ENCODE results near the gene THBD.

The THBD gene

DNA sequence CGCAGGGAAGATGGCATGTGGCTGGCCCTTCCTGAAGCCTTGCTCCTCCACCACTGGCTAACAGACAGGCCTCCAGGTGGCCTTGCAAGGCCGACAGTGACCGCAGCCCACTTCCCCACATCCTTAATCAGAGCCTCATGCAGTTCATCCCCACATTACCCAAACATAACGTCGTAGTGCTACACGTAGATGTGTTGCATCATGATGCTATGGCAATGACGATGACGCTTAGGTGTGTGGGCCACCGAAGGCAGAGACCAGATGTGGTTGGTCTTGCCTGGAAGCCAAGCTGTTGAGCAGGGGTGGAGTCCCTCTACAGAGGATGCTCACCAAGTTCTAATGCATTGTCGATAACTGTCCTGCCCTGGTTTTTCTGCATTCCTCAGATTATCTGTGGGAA is 31.0 kb upstream of the THBD start:
- TF ChIP-seq, protein P1, sequence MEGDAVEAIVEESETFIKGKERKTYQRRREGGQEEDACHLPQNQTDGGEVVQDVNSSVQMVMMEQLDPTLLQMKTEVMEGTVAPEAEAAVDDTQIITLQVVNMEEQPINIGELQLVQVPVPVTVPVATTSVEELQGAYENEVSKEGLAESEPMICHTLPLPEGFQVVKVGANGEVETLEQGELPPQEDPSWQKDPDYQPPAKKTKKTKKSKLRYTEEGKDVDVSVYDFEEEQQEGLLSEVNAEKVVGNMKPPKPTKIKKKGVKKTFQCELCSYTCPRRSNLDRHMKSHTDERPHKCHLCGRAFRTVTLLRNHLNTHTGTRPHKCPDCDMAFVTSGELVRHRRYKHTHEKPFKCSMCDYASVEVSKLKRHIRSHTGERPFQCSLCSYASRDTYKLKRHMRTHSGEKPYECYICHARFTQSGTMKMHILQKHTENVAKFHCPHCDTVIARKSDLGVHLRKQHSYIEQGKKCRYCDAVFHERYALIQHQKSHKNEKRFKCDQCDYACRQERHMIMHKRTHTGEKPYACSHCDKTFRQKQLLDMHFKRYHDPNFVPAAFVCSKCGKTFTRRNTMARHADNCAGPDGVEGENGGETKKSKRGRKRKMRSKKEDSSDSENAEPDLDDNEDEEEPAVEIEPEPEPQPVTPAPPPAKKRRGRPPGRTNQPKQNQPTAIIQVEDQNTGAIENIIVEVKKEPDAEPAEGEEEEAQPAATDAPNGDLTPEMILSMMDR (IDR thresholded peaks at IDR 0.05; ENCODE audit: low read depth, low read length, missing control alignments): no peak
- in situ Hi-C loops (cut with HindIII; ENCODE audit: low sequenced_read_pairs): no loop called here
- DNase-seq (ENCODE audit: low read depth): no peak
- no peak overlapping the region for H3K4me3 ChIP-seq (ENCODE audit: low read depth, low read length)

DNA sequence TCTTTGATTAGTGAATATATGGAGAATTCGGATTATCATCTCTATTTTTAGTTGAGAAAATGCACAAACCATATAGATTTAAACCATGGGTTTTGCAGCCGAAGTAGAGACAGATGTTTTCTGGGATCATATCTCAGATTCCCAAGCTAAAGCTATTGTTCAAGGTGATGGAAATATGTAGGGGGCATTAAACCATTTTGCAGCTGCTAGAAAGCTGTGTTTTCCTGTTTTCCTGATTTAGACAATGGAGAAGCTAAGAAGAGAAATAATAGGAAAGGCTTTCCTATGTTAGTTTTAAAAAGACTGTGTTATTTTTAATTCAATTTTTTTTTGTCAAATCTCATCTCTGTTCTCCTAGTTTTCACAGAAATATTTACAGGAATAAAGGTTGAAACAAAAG is 30.5 kb upstream of the THBD start:
- no peak overlapping the region for H3K4me3 ChIP-seq (ENCODE audit: low read depth, low read length)
- in situ Hi-C loops (cut with HindIII; ENCODE audit: low sequenced_read_pairs): no loop called here
- DNase-seq (ENCODE audit: low read depth): no peak
- TF ChIP-seq, protein P1 (IDR thresholded peaks at IDR 0.05; ENCODE audit: low read depth, low read length, missing control alignments): no peak

DNA sequence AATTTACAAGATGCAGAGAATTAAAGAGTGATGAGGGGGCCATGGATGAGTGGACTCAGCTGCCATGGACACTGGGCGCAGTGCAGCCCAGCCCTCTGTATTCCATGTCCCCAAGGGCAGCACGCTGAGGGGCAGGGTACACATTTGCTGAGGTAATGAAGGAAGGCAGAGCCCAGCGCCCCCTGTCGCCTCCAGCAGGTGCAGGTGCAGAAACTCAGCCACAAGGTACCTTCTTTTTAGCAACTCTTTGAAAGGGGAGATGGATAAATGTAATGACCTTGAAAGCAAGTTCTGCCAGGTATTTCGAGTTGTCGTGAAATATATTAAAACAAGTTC is 29.5 kb upstream of the THBD start:
- in situ Hi-C loops (cut with HindIII; ENCODE audit: low sequenced_read_pairs): no loop called here
- TF ChIP-seq, protein P1 (IDR thresholded peaks at IDR 0.05; ENCODE audit: low read depth, low read length, missing control alignments): peak; percentile 22
- no peak overlapping the region for H3K4me3 ChIP-seq (ENCODE audit: low read depth, low read length)
- no peak for DNase-seq (ENCODE audit: low read depth)

DNA sequence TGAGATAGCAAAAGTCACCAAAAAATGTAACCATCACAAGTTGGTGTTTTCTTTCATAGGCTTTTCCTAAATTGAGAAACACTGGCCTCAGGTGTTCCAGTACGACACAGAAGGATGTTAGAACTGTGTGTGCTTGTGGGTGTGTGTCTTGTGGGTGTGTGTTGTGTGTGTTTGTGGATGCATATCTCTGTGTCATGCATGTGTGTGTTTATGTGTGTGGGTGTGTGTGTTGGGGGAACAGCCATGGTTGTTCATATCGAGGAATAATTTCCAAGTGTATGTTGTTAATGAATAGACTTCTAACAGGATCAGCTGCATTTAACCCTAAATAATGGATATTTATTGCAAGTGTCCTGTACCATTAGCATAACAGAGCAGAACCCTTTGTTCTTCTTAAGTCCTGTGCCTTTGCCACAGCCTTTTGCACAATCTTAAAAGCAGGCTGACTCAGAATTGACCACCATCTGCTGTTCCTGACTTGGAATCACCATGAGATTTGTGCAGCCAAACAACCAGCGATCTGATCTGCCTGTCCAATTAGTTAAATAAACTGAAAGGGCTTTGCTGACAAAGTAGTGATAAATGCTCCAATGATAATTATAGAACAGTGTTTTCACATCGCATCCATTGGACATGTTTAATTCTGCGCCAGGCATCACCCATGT is 29.0 kb upstream of the THBD start:
- H3K4me3 ChIP-seq (ENCODE audit: low read depth, low read length): no peak overlapping the region
- in situ Hi-C loops (cut with HindIII; ENCODE audit: low sequenced_read_pairs): no loop called here
- DNase-seq (ENCODE audit: low read depth): peak; percentile 38
- TF ChIP-seq, protein P1 (IDR thresholded peaks at IDR 0.05; ENCODE audit: low read depth, low read length, missing control alignments): no peak

DNA sequence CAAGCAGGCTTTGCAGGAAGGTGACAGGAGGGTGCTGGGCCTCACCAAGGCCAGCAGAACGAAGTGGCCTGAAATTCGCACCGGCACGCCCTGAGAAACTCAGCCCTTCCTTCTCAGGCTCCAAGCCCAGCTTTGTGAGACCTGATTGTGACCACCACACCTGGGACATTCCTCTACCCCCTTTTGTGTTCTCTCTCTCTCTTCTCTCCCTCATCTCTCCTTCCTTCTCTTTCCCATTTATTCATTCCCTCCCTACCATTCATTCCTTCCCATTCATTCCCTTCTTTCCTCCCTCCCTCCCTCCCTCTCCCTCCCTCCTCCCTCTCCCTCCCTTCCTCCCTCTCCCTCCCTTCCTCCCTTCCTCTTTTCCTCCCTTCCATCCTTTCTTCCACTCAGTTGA is 27.8 kb upstream of the THBD start:
- in situ Hi-C loops (cut with HindIII; ENCODE audit: low sequenced_read_pairs): no loop called here
- DNase-seq (ENCODE audit: low read depth): no peak
- no peak overlapping the region for H3K4me3 ChIP-seq (ENCODE audit: low read depth, low read length)
- TF ChIP-seq, protein P1 (IDR thresholded peaks at IDR 0.05; ENCODE audit: low read depth, low read length, missing control alignments): no peak

DNA sequence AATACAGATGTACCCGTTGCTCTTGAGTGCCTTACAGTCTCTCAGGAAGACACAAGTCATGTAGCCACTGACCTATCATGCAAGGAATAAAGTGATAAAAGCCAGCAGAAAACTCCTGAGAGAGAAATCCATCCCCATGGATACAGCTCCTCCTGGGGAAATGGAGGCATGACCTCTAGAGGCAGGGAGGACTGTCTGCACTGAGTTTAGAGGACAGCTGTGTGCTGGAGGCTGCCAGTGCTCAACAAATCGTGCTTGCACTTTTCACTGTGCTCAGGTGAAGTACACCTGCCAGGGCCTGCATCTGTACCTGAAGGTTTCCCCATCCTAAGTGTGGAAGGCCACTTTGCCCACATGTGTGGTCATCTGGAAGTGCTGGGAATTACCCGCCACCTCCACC is 24.6 kb upstream of the THBD start:
- DNase-seq (ENCODE audit: low read depth): no peak
- in situ Hi-C loops (cut with HindIII; ENCODE audit: low sequenced_read_pairs): no loop called here
- TF ChIP-seq, protein P1 (IDR thresholded peaks at IDR 0.05; ENCODE audit: low read depth, low read length, missing control alignments): no peak
- H3K4me3 ChIP-seq (ENCODE audit: low read depth, low read length): no peak overlapping the region

Measured in astrocyte of the cerebellum (primary cell).